PFSK-1 (cell line): ENCODE measurements around the gene APIP.

ENCODE experiments used
- FOXP2 ChIP-seq: optimal IDR thresholded peaks from 2 replicates; pipeline ENCODE3; 2011; ENCODE audit warnings: borderline replicate concordance, control low read depth, inconsistent platforms; ENCODE audit not compliant: insufficient read depth; ENCODE audit errors: extremely low read length, extremely low read depth
- POLR2AphosphoS5 ChIP-seq: IDR thresholded peaks from 2 replicates; pipeline ENCODE4 v1.6.1; 2012; ENCODE audit warnings: low read depth, mild to moderate bottlenecking, control low read depth, low read length, moderate library complexity
- REST ChIP-seq, 2 experiments: IDR thresholded peaks; 2 replicates each; pipeline versions ENCODE4 v1.6.1 to v1.8.0; 2011 to 2012; ENCODE audit warnings: low read depth in 2 of 2, low read length in 2 of 2, control low read depth in 1 of 2, inconsistent platforms in 1 of 2, mild to moderate bottlenecking in 1 of 2, moderate library complexity in 1 of 2; ENCODE audit not compliant: insufficient read depth in 1 of 2
- SIN3A ChIP-seq: IDR thresholded peaks from 2 replicates; pipeline ENCODE4 v1.6.1; 2012; ENCODE audit warnings: mild to moderate bottlenecking, low read length, moderate library complexity, borderline replicate concordance; ENCODE audit not compliant: insufficient read depth
- TAF1 ChIP-seq: IDR thresholded peaks from 2 replicates; pipeline ENCODE4 v1.6.1; 2012; ENCODE audit warnings: low read length, control low read depth, borderline replicate concordance; ENCODE audit not compliant: insufficient read depth

APIP gene

GRCh38 chr11:34899633-34900016 lies 16.6 kb downstream of the APIP start:
- TF ChIP-seq TAF1 (no peak), FOXP2 (no peak), POLR2AphosphoS5 (no peak), REST (IDR thresholded peaks at IDR 0.05; ENCODE audit: insufficient read depth in 1 of 2, low read depth in 2 of 2, low read length in 2 of 2) (no peak), SIN3A (no peak)

GRCh38 chr11:34898474-34898873 lies 17.7 kb downstream of the APIP start:
- TF ChIP-seq REST (IDR thresholded peaks at IDR 0.05; ENCODE audit: insufficient read depth in 1 of 2, low read depth in 2 of 2, low read length in 2 of 2) (no peak), TAF1 (no peak), SIN3A (no peak), POLR2AphosphoS5 (no peak), FOXP2 (no peak)

GRCh38 chr11:34897171-34897870 lies 18.9 kb downstream of the APIP start:
- TF ChIP-seq FOXP2: no peak
- TF ChIP-seq POLR2AphosphoS5: no peak
- no peak for TF ChIP-seq TAF1
- no peak for TF ChIP-seq REST (IDR thresholded peaks at IDR 0.05; ENCODE audit: insufficient read depth in 1 of 2, low read depth in 2 of 2, low read length in 2 of 2)
- TF ChIP-seq SIN3A: no peak

GRCh38 chr11:34893416-34893815 lies 22.8 kb downstream of the APIP start:
- no peak for TF ChIP-seq SIN3A
- no peak for TF ChIP-seq FOXP2
- no peak for TF ChIP-seq REST (IDR thresholded peaks at IDR 0.05; ENCODE audit: insufficient read depth in 1 of 2, low read depth in 2 of 2, low read length in 2 of 2)
- no peak for TF ChIP-seq POLR2AphosphoS5
- TF ChIP-seq TAF1: no peak
